ENCODE data around the gene LSP1.

Gene LSP1

GRCh38 chr11:1915795-1916131, 62.9 kb downstream of the LSP1 start:
- no peak for DNase-seq (ENCODE audit: low read depth in 2 of 2, low spot score in 1 of 2)

- no peak for DNase-seq (ENCODE audit: low read depth in 2 of 2, low spot score in 1 of 2)
These were observed 63.5 kb downstream of the LSP1 start for GRCh38 chr11:1916132-1916985.

- no peak for DNase-seq (ENCODE audit: low read depth in 2 of 2, low spot score in 1 of 2)
These were observed 64.2 kb downstream of the LSP1 start for GRCh38 chr11:1916986-1917522.

GRCh38 chr11:1917523-1918435, 64.9 kb downstream of the LSP1 start:
- no peak for DNase-seq (ENCODE audit: low read depth in 2 of 2, low spot score in 1 of 2)

GRCh38 chr11:1918436-1919315, 65.8 kb downstream of the LSP1 start:
- no peak for DNase-seq (ENCODE audit: low read depth in 2 of 2, low spot score in 1 of 2)

- DNase-seq (ENCODE audit: low read depth in 2 of 2, low spot score in 1 of 2), result no peak
These were observed 66.7 kb downstream of the LSP1 start, which contains the start of gene TNNT3 for GRCh38 chr11:1919391-1920127. Gene TNNT3, plus strand, starts transcription at chr11:1919703. Its CDS starts 3,172 bp downstream, at chr11:1922875.

- no peak for DNase-seq (ENCODE audit: low read depth in 2 of 2, low spot score in 1 of 2)
These were observed 67.4 kb downstream of the LSP1 start for GRCh38 chr11:1920128-1920908.

GRCh38 chr11:1920909-1921573, 68.2 kb downstream of the LSP1 start:
- no peak for DNase-seq (ENCODE audit: low read depth in 2 of 2, low spot score in 1 of 2)

GRCh38 chr11:1921574-1922141, 68.8 kb downstream of the LSP1 start:
- DNase-seq (ENCODE audit: low read depth in 2 of 2, low spot score in 1 of 2), result no peak

GRCh38 chr11:1922481-1923081, 69.7 kb downstream of the LSP1 start:
- no peak for DNase-seq (ENCODE audit: low read depth in 2 of 2, low spot score in 1 of 2)

GRCh38 chr11:1923201-1923956, 70.5 kb downstream of the LSP1 start:
- no peak for DNase-seq (ENCODE audit: low read depth in 2 of 2, low spot score in 1 of 2)

- no peak for DNase-seq (ENCODE audit: low read depth in 2 of 2, low spot score in 1 of 2)
These were observed 71.3 kb downstream of the LSP1 start for GRCh38 chr11:1924181-1924580.

GRCh38 chr11:1924646-1925372, 71.9 kb downstream of the LSP1 start:
- no peak for DNase-seq (ENCODE audit: low read depth in 2 of 2, low spot score in 1 of 2)

- DNase-seq (ENCODE audit: low read depth in 2 of 2, low spot score in 1 of 2), result no peak
These were observed 72.7 kb downstream of the LSP1 start for GRCh38 chr11:1925373-1926155.

- DNase-seq (ENCODE audit: low read depth in 2 of 2, low spot score in 1 of 2), result no peak
These were observed 73.5 kb downstream of the LSP1 start for GRCh38 chr11:1926156-1927025.

All from stimulated activated CD8-positive, alpha-beta memory T cell treated with anti-CD3 and anti-CD28 coated beads, Interleukin-4, amount 100 ng/mL, for 1 hour (primary cell).